Stimulated activated CD4-positive, alpha-beta T cell treated with anti-CD3 and anti-CD28 coated beads, TNF-alpha, amount 100 ng/mL, for 1 hour (primary cell): ENCODE data around the gene CLN6.
A peak's percentile ranks its signal among the peaks of the same experiment; 100 is the strongest.
"Not testable (repeated sequence)": the region's sequence is repeated elsewhere in the genome, so short reads cannot be mapped to it uniquely, and the experiment has no call there.

ENCODE experiments used
- DNase-seq, 3 donors: peaks; one replicate each; pipeline ENCODE4 v3.0.0-alpha.2; 2020; ENCODE audit warnings: low read depth in 3 of 3, low spot score in 1 of 3

The CLN6 gene

DNA sequence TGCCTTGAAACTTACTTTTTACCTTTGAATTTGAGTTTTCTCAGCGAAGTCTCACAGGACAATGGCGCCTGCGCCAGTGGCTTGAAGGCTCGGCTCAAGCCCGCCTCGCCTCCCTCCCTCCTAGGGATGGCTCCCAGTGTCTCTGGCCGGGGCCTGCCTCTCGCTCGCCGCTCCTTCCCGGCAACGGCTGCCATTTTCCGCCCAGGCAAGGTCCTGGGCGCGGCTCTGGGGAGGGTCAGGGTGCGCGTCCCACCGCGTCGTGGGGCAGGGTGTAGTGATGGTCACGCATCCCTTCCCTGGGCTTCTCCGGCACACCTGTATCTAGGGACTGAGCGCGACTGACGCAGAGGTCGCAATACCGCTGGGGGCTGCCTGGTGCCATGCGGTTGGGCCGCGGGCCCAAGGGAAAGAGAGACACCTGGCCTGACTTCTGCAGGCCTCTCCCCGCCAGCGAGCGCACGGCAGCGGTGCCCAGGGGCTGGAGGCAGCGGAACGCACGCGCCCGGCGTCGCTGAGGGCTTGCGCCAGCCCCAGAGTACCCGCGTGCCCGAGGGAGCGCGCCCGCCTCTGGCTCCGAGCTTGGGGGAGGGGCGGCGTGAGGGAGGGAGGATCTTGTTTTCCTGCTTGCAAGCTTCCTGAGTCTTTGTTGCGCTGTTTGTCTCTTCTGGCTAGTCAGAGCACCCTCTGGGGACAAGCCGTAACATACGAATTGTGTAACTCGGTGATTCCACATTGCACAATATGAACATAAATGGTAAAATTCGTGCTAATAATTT, 27.3 kb upstream of the CLN6 start:
- peak in 2 of 3 donors; percentile 47 to 52 for DNase-seq

DNA sequence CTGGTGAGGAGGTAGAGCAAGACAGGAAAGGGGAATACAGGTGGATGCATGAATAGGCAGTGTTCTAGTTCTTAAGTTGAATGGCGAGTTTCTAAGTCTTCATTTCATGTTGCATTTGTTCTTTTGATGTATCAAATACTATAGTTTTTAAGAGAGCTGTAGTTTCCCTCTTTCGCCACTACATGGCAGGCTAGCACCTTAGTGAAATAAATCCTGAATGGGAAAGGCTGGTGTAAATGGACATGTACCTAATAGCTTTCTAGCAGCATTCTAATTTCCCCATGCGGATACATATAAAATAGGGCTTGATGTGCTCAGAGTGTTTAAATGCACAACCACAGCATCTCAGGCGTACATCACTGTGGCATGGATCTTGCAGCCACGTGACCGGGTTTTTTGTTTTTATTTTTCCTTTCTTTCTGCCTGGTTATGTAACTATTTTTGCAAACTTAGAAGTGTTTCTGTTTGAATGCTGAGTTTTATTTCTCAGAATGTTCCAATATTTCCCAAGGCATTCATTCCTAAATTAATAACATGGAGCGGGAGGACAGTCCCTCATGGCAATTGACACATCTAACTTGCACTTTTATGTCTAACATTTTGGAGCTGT, 23.5 kb upstream of the CLN6 start:
- no peak for DNase-seq

DNA sequence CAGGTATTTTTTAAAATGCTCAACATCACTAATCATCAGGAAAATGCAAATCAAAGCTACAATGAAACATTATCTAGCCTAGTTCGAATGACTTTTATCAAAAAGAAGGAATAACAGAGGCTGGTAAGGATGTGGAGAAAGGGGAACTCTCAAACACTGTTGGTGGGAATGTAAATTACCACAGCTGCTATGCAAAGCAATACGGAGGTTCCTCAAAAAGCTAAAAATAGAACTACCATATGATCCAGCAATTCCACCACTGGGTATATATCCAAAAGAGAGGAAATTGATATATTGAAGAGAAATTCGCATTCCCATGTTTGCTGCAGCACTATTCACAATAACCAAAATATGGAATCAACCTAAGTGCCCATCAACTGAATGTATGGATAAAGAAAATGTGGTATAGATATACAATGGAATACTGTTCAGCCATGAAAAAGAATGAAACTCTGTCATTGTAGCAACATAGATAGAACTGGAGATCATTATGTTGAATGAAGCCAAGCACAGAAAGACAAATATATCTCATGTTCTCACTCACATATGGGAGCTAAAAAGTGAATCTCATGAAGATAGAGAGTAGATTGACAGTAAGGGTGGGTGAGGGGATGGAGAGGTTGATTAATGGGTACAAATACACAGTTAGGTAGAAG, 19.7 kb upstream of the CLN6 start:
- DNase-seq, result no peak

DNA sequence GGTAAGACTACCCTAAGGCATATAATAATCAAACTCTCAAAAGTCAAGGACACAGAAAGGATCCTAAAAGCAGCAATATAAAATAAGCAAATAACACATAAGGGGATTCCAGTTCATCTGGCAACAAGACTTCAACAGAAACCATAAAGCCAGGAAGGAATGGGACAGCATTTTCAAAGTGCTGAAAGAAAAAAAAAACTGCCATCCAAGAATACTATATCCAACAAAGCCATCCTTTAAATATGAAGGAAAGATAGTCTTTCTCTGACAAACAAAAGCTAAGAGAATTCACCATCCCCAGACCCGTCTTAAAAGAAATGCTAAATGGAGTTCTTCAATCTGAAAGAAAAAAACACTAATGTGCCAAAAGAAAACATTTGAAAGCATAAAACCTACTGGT, 14.7 kb upstream of the CLN6 start:
- no peak for DNase-seq

DNA sequence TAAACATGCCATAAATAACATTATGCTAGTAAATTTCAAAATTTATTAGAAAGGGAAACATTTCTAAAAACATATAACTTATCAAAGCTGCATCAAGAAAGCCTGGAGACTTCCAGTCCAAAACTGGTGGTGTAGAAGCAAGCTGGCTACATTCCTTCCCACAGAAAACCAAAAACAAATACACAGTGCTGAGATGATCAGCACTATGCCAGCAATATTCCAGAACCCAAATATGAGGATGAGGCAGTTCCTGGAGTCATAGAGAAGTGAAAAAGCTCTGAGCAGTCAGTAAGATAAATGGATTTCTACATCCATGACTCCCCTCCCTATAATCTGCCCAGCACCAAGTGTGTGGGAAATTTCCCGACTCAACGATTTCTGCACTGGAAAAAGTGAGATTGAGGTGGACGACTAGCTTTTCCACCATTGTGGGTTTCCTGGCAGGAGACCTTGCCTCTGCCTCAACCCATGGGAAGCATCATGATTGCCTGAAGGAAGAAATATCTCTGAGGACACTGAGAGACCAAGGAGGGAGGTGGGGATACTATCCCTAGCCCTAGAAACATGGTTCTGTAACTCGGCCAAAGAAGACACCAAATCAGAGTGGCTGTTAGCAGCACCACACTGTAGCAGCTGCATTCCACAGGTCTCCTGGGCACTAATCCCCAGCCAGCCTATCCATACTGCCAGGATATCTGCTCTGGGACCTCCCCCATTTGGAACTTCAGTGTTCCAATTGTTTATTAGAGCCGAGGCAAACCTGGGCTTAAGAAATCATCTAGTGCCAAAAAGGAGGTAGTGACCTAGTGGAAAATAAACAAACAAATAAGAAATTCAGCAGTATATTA, 11.8 kb upstream of the CLN6 start:
- no peak for DNase-seq

DNA sequence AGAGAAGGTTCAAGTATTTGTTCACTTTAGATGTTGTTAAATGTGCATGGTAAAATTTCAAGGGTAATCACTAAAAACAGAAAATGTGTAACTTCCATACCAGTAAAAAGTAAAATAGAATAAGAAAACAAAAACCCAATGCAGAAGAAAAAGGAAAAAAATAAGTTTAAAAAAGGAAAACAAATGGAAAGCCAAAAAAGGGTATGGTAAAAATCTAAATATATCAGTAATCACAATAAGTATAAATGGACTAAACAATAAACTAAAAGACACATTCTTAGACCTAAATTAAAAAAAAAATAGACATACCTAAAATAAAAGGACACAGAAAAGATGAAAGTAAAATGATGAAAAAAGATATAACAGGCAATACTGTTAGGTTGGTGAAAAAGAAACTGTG, 9.5 kb upstream of the CLN6 start:
- no peak for DNase-seq

DNA sequence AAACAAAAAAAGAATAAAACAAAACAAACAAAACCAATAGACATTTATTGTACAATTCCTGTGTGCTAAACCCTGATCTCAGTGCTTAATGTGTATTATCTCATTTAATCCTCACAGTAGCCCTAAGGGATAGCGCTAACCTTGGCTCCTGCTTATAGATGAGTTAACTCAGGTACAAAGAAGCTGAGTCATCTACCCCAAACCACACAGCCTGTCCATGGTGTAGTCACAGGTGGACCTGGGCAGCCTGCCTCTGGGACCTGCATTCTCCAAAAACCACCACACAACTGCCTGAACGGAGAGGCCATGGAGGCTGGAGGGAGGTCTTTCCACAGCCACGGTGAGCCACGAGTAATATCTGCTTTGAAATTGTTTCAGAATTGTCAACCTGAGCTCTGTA, 5.5 kb upstream of the CLN6 start:
- no peak for DNase-seq

DNA sequence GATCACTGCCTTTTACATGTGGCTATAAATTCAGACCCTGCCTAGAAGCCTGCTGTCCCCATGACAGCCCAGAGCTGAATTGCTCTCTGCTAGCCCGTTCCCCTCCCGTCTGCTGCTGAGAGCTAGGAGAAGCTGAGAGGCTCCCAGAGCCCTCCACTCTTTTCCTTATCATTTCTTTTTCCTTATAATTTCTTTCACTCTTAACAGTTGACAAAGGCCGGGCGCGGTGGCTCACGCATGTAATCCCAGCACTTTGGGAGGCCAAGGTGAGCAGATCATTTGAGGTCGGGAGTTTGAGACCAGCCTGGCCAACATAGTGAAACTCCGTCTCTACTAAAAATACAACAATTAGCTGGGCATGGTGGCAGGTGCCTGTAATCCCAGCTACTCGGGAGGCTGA, 5.0 kb upstream of the CLN6 start:
- DNase-seq, result not testable (repeated sequence)

DNA sequence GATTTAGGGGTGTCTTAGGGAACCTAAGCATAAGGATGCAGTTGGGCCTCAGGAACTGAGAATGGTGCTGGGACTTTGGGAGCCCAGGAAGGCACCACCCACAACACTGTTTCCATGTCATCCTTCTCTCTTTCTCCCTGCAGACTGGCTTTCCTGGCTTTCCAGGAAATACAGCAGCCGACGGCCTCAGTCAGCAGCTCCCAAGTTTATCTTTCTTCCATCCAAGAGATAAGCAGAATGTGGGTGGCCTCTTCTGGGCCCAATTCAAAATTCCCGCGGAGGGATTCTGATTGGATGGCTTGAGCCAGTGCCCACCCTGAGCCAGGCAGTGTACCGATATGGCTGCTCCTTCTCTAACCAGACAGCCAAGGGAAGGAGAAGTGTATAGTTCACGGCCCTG, 4.5 kb upstream of the CLN6 start:
- DNase-seq, result no peak

DNA sequence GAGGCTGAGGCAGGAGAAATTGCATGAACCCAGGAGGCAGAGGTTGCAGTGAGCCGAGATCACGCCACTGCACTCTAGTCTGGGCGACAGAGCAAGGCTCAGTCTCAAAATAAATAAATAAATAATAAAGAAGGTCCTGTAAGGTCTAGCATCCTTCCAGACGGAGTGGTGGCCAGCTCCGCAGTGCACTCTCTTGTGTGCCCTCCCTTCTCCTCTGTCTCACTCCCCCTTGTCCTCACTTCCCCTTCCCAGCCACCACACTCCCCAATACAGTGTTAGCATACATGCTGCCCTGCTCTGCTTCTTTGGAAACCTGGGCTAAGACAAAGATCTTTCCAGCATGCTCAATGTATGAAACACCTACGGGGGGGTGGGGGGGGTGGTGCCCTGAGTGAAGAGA, 3.4 kb upstream of the CLN6 start:
- DNase-seq, result no peak

DNA sequence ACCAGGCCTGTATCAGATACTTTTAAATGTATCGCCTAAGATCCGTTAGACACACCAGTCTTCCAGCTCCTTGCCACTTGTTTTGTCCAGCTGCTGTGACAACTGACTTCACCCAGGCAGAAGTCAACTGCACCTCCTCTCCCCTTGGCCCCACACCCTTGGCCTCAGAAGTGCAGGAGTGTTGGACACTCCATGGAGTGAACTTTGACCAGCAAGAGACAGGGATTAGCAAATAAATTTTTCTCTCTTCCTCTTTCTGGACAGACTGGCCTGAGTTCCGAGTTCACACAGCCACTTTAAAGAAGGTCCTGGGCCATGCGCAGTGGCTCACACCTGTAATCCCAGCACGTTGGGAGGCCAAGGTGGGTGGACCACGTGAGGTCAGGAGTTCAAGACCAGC, 2.9 kb upstream of the CLN6 start:
- DNase-seq, result no peak

DNA sequence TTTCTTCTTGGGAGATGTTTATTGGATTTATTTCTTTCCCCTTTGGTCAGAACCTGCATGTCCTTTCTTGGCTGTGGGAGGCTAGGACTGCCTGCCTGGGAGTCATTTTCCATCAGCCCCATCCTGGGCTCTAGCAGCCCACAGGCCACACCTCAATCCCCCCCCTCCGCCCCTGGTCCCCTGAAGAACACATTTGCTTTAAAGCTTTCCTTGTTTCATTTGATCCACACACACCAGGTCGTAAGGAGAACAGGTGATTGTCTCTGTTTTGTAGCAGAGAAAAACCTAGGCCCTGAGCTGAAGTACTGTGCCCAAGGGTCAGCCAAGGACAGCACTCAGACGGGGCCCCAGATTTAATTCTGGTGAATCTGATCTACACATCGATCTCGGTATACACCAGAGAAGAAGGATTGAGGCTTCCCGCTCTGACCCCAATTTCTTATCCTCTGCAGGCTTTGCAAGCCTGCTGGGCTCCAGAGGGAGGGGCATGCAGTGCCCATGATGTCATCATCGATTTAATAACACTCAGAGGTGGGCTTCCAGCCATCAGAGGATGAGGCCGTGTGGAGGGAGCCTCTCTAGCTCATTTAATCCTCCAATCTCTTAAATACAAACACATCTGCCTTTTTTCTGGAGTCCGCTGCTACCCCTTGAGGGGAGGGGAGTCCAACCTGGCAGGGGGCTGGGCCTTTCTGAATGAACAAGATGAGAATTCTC, 1.7 kb upstream of the CLN6 start:
- no peak for DNase-seq

DNA sequence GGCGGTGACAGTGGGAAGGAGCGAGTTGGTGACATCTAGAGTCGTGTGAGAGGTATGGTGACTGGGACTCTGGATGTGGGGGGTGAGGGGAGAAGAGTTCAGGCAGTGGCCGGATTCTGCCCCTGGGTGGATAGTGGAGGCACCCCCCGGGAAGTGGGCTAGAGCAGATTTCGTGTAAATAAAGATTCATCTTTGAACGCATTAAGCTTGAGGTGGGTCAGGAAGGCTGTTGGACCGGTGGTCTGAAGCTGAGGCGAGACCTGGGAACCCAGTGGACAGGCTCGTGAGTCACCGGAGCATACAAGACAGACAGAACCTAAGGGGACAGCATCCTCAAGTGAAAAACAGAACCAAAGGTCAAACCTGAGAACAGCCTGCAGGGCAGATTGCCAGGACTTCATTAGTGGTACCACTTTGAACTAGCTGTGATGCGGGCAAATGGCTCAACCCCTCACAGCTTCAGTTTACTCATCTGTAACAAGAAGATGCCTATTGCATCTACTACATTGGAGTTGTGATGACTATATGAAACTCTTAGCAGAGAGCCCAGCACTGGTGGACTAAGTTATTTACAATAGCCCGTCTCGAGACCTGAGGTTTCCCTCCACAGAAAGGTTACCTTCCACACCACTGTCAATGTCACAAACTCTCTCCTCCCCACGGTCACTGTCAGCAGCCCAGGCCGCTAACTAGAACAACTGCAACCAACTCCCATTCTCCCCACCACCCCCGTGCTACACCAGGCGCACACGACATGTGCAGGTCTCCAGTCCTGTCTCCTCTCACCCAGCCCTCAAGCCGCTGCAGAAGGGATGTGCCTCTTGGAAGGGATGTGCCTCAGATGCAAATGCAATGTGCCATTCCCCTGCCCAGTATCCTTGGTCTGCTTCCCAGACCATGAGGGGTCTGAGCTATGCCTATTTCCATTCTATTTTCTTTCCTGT, 901 bp upstream of the CLN6 start:
- DNase-seq, result no peak

DNA sequence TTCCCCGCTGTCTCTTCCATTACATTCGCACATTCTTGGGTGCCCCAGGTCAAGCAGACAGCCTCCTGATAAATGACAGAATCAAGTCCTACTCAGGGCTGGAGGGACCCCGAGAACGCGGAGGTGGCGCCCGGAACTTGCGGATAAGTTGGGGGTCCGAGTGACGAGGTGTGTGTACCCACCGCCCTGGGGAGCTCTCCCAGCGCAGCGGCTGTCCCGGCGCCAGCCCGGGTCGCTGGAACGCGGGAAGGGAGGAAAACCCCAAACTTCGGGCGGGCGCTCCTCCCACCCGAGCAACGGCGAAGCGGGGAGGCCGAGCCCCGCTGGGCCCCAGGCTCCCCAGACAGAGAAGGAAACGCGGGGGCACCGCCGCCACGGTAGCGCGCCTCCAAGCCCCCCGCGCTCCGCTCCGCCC, 550 bp downstream of the CLN6 start:
- no peak for DNase-seq

DNA sequence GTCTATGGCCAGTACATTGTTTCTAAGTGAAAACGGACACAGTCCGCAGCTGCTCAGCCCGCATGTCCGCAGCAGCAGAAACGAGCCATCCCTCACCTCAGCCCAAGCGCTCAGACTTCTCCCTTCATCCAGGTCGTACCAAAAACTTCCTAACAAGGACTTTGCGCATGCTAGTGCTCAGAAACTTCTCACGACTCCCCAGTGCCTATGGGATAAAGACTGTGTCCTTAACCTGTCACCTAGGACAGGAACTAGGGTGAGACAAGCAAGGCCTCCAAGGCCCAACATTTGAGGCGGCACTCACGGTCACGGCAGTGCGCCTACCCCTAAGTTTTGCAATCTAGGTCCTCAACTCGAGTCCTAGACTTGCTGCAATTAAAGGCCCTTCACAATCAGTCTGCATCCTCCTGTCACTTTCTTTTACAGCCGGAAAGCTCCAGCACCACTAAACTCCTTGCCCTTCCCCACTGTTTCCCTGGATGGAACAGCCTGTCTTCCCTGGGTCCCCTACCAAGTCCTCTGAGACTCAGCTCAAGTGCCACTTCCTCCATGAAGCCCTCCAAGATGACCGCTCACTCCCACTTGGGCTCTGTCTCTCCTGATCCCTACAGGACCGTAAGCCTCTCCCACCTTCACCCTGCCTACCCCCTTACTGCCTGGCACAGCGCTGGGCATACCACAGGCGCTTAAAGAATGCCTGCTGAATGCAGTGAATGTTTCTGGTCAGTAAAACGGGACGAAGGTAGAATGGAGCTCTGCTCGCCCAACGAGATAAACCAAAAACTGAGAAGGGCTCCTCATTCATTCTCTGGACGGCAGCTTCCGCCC, 1.2 kb downstream of the CLN6 start:
- no peak for DNase-seq

DNA sequence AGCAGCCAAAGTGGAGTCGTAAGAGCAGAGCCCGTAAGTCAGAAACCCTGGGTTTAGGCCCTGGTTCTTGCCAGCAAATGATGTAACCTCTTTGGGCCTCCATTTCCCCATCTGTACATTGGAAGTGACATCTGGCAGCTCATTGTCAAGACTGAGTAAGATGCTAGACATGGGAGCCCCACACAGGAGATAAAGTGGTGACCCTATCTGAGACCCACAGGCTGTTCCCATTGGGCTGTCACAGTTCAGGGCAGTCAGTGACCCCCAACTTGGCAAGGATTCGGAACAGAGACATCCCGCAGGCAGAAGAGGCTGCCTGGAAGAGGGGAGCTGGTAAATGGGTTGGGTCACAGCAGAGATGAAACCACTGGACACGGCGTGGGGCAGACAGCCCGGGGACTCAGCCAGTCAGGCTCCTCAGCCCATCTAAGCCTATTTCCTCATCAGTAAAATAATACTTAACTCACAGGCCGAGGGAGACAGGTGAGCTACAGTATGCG, 1.8 kb downstream of the CLN6 start:
- no peak for DNase-seq

DNA sequence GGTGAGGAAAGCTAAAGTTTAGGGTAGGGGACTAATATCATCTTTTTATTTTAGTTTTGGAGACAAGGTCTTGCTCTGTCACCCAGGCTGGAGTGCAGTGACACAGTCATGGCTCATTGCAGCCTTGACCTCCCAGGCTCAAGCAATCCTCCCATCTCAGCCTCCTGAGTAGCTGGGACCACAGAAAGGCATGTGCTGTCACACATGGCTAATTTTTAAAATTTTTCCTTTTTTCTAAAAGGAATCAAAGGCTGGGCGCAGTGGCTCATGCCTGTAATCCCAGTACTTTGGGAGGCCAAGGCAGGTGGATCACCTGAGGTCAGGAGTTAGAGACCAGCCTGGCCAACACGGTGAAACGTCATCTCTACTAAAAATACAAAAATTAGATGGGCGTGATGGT, 4.1 kb downstream of the CLN6 start:
- DNase-seq, result not testable (repeated sequence)

DNA sequence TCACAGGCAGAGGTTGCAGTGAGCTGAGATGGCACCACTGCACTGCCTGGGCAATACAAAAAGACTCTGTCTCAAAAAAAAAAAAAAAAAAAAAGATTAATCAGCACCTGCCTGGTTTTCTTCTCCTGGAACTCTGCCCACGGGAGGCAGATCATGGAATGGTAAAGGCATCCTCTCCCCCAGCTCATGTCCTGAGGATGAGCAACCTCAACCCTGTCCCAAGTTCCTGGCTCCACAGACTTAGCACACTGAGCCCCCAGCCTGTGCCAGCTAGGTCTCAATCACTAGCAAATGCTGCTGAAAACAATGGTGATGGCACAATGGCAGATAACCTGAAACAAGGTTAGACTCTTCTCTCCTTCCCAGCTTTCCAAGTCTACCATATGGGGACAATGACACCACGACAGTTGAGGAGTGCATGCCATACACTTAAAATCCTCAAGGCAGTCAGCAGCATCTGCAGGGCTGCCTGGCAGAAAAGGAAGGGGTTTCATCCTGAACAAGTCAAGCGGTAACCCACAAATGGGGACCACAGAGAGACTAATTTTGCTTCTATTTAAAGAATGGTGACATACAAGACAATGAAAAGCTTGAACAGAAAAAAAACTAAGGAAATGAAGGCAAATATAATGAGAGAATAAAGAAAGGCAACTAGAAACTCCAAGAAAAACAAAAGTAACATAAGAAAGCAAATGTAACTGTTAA, 4.8 kb downstream of the CLN6 start:
- DNase-seq, result no peak
